T-helper 2 cell treated with Interferon-gamma antibody and Interleukin-4, amounts not matched to agents 5 μg/mL and 100 μg/mL, for 36 hours (primary cell): ENCODE measurements around the gene TMEM61.
A peak's percentile ranks its signal among the peaks of the same experiment; 100 is the strongest.

Experiments used
- DNase-seq: peaks from one replicate; pipeline ENCODE4 v3.0.0; 2021; ENCODE audit warnings: low spot score
- H3K27ac Mint-ChIP-seq: one replicate; pipeline ENCODE4 v1.8.0; 2021; ENCODE audit warnings: mild to moderate bottlenecking, mixed read lengths
- H3K27me3 Mint-ChIP-seq: one replicate; pipeline ENCODE4 v1.8.0; 2021; ENCODE audit warnings: low read depth, mixed read lengths
- H3K36me3 Mint-ChIP-seq: one replicate; pipeline ENCODE4 v1.8.0; 2021; ENCODE audit warnings: low read depth, mixed read lengths
- H3K4me1 Mint-ChIP-seq: one replicate; pipeline ENCODE4 v1.8.0; 2021; ENCODE audit warnings: low read depth, mixed read lengths
- H3K4me3 Mint-ChIP-seq: one replicate; pipeline ENCODE4 v1.8.0; 2022; ENCODE audit warnings: mild to moderate bottlenecking, moderate library complexity, mixed read lengths
- H3K9me3 Mint-ChIP-seq: one replicate; pipeline ENCODE4 v1.8.0; 2021; ENCODE audit warnings: mixed read lengths

TMEM61 gene

DNA sequence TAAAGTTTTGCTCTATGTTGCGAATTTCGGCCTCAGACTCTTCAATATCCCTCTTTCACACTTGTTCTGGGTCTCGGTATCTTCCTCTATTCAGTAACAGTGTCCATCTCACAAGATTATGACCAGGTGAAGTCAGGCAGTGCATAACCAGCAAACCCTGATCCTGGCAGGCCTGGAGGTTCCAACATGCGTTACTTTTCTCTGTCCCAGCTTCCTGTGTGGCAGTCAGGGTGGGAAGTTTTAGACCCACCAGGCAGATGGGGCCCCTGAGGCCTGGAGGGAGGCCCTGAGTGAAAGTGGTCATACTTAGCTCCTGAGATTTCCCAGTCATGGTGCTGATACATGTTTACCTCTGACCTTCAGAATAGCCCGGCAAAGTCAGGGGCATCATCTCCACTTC lies 5.1 kb downstream of the TMEM61 start:
- no peaks in the 10 kb centered on the region for H3K4me1 Mint-ChIP-seq
- H3K4me3 Mint-ChIP-seq = no peak overlapping the region
- no peaks in the 10 kb centered on the region for H3K36me3 Mint-ChIP-seq
- DNase-seq = no peak
- H3K27ac Mint-ChIP-seq = no peak overlapping the region
- no peaks in the 10 kb centered on the region for H3K9me3 Mint-ChIP-seq
- H3K27me3 Mint-ChIP-seq = peaks cover 22% of the 10 kb centered on the region

DNA sequence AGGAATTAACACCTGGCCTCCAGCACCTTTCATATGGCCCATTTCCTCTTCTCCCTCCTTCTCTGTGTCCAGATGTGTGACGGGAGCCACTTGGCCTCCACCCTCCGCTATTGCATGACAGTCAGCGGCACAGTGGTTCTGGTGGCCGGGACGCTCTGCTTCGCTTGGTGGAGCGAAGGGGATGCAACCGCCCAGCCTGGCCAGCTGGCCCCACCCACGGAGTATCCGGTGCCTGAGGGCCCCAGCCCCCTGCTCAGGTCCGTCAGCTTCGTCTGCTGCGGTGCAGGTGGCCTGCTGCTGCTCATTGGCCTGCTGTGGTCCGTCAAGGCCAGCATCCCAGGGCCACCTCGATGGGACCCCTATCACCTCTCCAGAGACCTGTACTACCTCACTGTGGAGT lies 5.6 kb downstream of the TMEM61 start:
- H3K9me3 Mint-ChIP-seq = no peaks in the 10 kb centered on the region
- no peaks in the 10 kb centered on the region for H3K36me3 Mint-ChIP-seq
- peaks cover 20% of the 10 kb centered on the region for H3K27me3 Mint-ChIP-seq
- H3K4me3 Mint-ChIP-seq = no peak overlapping the region
- DNase-seq = no peak
- H3K4me1 Mint-ChIP-seq = no peaks in the 10 kb centered on the region
- H3K27ac Mint-ChIP-seq = no peak overlapping the region

DNA sequence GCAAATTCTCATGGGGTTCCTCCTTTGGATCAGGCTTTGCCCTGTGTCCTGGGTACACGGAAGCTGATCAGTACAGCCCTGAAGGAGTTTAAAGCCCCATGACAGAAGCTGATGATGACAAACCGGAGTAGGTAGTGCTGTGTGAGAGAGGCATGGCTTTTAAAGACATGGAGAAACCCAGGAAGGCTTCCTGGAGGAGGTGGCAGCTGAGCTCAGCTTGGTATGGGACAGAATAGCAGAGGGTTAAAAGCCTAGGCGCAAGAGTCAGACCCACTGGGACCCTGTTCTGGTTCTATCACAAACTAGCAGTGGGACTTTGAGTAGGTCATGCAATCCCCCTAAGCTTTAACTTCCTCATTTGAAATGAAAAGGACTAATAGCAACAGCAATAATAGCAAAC lies 6.1 kb downstream of the TMEM61 start:
- no peaks in the 10 kb centered on the region for H3K36me3 Mint-ChIP-seq
- H3K9me3 Mint-ChIP-seq = no peaks in the 10 kb centered on the region
- no peaks in the 10 kb centered on the region for H3K4me1 Mint-ChIP-seq
- peaks cover 15% of the 10 kb centered on the region for H3K27me3 Mint-ChIP-seq
- no peak overlapping the region for H3K27ac Mint-ChIP-seq
- no peak for DNase-seq
- H3K4me3 Mint-ChIP-seq = no peak overlapping the region

DNA sequence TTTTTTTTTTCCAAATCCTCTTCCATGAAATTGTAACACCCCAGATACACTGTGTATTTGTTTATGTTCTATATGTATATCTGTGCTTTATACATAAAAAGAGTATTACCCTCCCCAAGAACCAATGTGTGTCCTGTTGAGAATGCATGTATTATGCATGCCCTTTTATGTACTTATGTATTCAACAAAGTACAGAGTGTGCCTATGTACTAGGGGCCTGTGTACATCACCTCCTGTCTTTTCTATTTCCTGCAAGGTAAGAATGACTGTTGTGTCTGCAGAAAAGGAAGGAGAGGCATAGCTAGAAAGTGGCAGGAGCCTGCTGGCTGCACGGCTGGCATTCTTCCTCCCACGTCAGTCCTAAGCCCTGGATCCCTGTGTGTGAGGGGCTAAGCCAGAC lies 7.0 kb downstream of the TMEM61 start:
- no peak for DNase-seq
- H3K27ac Mint-ChIP-seq = no peak overlapping the region

DNA sequence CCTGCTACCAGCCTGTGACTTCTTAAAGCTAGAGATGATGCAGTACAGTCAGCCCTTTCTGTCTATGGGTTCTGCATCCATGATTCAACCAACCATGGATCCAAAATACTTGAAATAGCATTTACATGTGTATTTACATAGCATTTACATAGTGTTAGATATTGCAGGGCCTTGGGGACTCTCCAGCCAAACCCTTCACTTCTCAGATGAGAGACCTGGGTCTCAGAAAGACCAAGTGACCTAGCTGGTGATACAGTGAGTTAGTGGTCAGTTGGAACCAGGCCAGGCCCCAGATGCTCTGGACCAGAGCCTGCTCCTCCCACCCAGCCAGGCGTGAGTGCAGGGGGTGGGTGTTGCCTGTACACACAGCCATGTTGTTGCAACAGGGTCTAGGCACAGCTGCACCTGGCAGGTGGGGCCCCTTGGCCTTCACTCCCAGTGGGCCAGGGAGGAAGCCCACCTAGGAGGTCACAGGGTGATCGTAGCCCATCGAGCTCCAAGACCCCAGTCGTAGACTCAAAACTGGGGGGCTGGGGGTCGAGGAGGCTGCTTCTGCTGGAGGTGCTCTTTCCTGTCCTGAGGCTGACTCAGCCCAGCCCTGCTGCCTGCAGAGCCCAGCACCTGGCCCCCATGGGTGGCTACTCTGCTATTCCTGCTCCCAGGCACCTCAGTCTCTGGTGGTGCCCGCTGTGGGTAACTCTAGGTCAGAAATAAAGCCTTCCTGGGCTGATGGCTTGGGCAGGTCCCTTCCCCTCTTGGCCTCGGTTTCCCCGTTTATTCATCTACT lies 7.7 kb downstream of the TMEM61 start:
- Mint-ChIP-seq H3K36me3 (no peaks in the 10 kb centered on the region), H3K4me3 (no peak overlapping the region), H3K27ac (no peak overlapping the region), H3K27me3 (peaks cover 6% of the 10 kb centered on the region), H3K9me3 (no peaks in the 10 kb centered on the region), H3K4me1 (no peaks in the 10 kb centered on the region)
- no peak for DNase-seq

More for the DNA sequence above, 7.0 kb downstream of the TMEM61 start:
- Mint-ChIP-seq H3K36me3 (no peaks in the 10 kb centered on the region), H3K4me1 (no peaks in the 10 kb centered on the region), H3K27me3 (peaks cover 8% of the 10 kb centered on the region), H3K4me3 (no peak overlapping the region), H3K9me3 (no peaks in the 10 kb centered on the region)

DNA sequence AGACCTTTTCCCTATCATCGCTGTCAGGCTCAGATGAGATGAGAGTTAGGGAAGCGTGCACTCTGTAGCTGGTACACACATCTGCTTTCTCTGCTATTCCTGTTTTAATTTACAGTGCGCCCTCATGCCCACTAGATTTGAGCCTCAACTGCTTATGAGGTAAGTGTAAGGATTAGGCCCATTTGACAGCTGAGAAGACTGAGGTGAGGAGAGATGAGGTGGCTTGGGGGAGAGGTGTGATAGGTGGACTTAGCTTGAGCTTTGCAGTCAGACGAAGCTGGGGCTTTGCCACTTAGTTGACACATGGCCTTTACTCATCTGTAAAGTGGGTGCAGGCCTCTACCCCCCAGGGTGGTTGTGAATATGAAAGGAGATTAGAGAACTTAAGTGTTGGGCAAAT lies 8.5 kb downstream of the TMEM61 start:
- H3K27ac Mint-ChIP-seq = no peak overlapping the region
- DNase-seq = no peak
- H3K4me3 Mint-ChIP-seq = no peak overlapping the region
- no peaks in the 10 kb centered on the region for H3K4me1 Mint-ChIP-seq
- H3K36me3 Mint-ChIP-seq = no peaks in the 10 kb centered on the region
- peaks cover 2% of the 10 kb centered on the region for H3K27me3 Mint-ChIP-seq
- no peaks in the 10 kb centered on the region for H3K9me3 Mint-ChIP-seq

DNA sequence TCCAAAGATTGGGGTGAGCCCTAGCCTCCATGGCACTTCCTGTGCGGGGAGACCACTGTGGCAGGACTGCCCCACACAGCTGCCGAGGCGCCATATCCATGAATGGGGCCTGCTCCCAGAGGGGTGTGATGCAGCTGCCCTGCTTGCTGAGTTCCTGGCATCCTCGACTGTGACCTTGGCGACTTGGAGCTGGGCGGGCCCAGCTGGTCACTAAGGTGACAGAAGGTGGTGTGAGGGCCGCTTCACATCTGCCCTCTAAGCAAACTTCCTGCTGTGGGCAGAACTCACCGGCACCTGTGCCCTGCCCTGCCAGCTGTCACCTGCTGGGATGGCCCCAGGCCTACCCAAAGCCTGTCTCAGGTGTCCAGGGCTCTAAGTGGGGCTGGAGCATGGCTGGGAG lies 9.0 kb downstream of the TMEM61 start:
- Mint-ChIP-seq H3K27me3 (peaks cover 3% of the 10 kb centered on the region), H3K4me3 (no peak overlapping the region), H3K9me3 (no peaks in the 10 kb centered on the region), H3K27ac (no peak overlapping the region), H3K4me1 (no peaks in the 10 kb centered on the region), H3K36me3 (no peaks in the 10 kb centered on the region)
- no peak for DNase-seq

DNA sequence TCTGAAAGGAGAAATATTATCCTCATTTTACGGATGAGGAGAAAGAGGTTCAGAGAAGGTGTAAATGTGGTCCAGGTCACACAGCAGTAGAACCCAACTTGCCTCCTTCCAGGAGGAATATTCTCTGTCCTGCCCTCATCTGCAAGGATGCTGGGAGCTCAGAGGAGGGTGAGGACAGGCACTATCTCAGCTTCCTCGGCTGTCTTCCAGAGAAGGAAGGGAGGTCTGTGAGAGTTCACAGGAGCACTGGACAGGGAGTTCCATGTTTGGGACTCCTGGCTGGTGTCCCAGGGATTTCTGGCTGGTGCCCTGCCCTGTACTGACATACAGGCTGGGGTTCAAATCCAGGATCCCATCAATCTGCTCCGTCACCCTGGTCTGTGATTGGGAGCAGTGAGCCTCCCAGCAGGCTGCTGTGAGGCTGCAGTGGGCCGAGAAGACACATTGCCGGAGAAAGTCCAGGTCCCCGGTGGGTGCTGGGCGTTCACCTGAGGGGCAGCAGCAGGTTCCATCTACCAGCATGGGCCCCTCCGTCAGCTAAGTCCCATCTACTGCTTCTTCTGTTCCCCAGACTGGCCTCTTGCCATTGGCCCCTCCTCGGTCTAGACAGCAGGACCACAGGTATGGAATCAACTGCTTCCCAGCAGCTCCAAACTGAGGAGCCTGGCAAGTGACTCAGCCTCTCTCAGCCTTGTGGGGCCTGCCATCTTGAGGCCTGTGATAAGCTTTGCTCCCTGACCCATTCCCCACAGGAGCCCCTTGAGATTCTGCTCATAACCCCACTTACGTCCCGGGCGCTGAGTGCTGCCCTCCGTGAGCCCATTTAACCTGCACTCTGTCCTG lies 9.8 kb downstream of the TMEM61 start:
- no peak overlapping the region for H3K27ac Mint-ChIP-seq
- H3K4me1 Mint-ChIP-seq = peaks cover 4% of the 10 kb centered on the region
- no peaks in the 10 kb centered on the region for H3K36me3 Mint-ChIP-seq
- no peak overlapping the region for H3K4me3 Mint-ChIP-seq
- no peak for DNase-seq
- H3K27me3 Mint-ChIP-seq = peaks cover 6% of the 10 kb centered on the region
- H3K9me3 Mint-ChIP-seq = no peaks in the 10 kb centered on the region

DNA sequence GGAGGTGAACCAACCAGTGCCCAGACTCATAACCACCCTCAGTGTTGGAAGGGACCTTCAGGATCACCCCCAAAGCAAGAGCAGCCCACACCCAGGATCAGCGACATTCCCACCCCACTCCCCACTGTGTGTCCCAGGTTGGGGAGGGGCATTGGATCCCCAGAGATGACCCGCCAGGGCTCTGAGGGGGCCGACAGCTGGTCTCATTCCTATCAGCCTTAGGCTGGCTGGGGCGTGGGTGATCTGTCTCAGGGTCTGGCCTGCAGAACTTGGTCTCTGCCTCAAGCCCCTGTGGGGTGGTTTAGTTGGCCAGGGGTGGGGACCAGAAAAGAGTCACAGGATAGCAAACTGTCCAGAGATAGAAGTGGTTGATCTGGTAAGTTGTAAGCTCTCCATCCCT lies 10.5 kb downstream of the TMEM61 start:
- DNase-seq = no peak
- Mint-ChIP-seq H3K9me3 (peaks cover under 1% of the 10 kb centered on the region), H3K27ac (no peak overlapping the region), H3K4me1 (peaks cover 11% of the 10 kb centered on the region), H3K4me3 (no peak overlapping the region), H3K36me3 (no peaks in the 10 kb centered on the region), H3K27me3 (peaks cover 12% of the 10 kb centered on the region)

DNA sequence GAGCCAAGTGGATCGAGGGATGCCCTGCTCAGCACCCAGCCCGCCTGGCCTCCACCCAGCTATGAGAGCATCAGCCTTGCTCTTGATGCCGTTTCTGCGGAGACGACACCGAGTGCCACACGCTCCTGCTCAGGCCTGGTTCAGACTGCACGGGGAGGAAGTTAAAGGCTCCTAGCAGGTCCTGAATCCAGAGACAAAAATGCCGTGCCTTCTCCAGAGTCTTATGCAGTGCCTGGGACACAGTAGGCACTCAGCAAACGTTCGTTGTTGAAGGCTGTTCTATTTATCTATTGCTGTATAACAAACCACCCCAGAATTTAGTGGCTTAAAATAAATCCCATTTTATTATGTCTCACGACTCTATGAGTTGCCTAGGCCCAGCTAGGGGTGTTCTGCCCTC lies 11.5 kb downstream of the TMEM61 start:
- Mint-ChIP-seq H3K36me3 (no peaks in the 10 kb centered on the region), H3K9me3 (peaks cover 5% of the 10 kb centered on the region), H3K27me3 (peaks cover 22% of the 10 kb centered on the region), H3K4me1 (peaks cover 18% of the 10 kb centered on the region), H3K27ac (no peak overlapping the region), H3K4me3 (no peak overlapping the region)
- DNase-seq = no peak

DNA sequence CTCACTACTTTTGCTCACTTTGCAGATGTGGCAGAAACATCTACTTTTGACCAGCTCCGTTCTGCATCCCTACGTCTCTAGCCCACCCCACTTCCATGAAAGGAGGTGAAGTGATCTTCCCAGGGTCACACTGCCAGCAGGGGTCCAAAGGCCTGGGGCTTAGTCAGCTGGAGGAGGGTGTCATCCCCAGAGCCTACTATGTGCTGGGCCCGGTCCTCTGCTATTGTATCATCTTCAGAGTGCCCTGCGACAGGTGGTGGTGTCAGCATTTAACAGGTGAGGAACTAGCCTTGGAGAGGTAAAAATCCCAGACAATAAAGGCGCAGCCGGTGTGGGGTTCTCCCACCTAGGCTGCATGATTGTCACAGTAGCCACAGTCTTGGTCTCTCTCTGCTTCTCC lies 12.7 kb downstream of the TMEM61 start:
- peaks cover 18% of the 10 kb centered on the region for H3K4me1 Mint-ChIP-seq
- DNase-seq = no peak
- no peak overlapping the region for H3K27ac Mint-ChIP-seq
- no peaks in the 10 kb centered on the region for H3K36me3 Mint-ChIP-seq
- H3K9me3 Mint-ChIP-seq = peaks cover 5% of the 10 kb centered on the region
- no peak overlapping the region for H3K4me3 Mint-ChIP-seq
- peaks cover 31% of the 10 kb centered on the region for H3K27me3 Mint-ChIP-seq

DNA sequence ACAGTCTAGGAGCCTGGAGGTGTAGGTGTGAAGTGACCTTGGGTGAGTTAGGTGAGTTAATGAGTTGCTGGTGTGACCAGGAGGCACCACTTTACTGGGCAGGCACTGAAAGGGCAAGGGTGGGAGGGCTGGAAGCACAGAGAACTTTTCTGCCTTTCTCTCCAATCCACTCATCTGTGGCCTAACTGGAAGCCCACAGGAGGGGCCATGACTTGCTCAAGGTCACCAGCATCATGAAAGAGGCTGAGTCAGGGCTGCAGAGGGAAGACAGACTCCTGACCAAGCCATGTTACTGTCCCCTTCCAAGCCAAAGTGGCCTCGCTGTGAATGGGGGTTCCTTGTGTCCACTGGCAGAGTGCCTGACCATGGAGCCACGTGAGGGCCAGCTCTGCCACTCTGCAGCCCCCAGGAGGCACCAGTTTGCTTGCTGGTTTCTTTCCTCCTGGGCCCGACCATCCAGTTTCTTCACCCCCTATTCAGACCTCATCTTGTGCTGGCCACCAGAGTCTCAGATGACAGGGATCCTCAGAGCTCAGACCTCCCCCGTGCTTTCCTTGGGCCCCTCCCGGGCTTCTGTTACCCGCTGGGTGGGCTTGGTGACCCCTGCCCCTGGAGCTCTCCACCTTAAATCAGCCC lies 14.0 kb downstream of the TMEM61 start:
- no peak overlapping the region for H3K27ac Mint-ChIP-seq
- peaks cover 36% of the 10 kb centered on the region for H3K27me3 Mint-ChIP-seq
- no peak for DNase-seq
- no peaks in the 10 kb centered on the region for H3K36me3 Mint-ChIP-seq
- no peak overlapping the region for H3K4me3 Mint-ChIP-seq
- H3K4me1 Mint-ChIP-seq = peaks cover 18% of the 10 kb centered on the region
- peaks cover 5% of the 10 kb centered on the region for H3K9me3 Mint-ChIP-seq

DNA sequence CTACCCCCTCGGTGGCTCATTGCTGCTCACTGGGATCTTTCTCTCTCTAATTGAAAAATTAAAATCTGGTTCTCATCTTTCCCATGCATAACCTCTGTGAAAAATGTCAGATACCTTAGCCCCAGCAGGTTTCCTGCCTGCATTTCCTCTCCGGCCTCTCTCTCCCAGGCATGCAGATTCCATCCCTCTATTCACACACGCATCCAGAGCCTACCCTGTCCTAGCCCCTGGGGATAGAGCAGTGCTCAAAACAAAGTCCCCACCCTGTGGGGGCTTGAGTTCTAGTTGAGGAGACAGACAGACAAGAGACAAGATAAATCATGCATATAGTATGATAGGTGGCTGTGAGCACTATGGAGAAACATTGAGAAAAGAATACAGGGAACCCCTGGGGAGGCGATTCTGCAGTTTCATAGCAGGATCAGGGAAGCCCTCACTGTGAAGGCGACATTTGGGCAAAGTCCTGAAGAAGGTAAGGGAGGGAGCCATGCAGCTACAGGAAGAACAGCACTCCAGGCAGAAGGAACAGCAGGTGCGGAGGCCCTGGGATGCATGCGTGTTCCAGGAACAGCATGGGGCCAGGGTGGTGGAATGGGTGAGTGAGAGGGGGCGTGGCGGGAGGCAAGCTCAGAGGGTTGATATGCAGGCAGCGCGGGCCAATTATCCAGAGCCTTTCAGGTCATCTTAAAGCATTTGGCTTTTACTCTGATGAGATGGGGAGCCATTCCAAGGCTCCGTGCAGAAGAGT lies 14.8 kb downstream of the TMEM61 start:
- H3K4me1 Mint-ChIP-seq = peaks cover 18% of the 10 kb centered on the region
- peaks cover 5% of the 10 kb centered on the region for H3K9me3 Mint-ChIP-seq
- peak overlapping the region; percentile 24 for H3K27ac Mint-ChIP-seq
- DNase-seq = no peak
- no peaks in the 10 kb centered on the region for H3K36me3 Mint-ChIP-seq
- peaks cover 37% of the 10 kb centered on the region for H3K27me3 Mint-ChIP-seq
- peak overlapping the region; percentile 69 for H3K4me3 Mint-ChIP-seq
